Measurements from ENCODE around the gene MAP2K5. TPM values are rescaled to one million over a fixed set of nuclear protein-coding genes. Genes with fewer than 3 reads are reported as not detected.

MAP2K5 gene
- total and polyA plus RNA-seq, 9 of the 15 experiments (the other 6 are each of a cell fraction or from before 2014, with no cell fraction given), result 0.41 to 16.5 (median 7.5) TPM

GRCh38 chr15:67820992-67821783, 278.7 kb downstream of the MAP2K5 start:
- peak; percentile 88 for ATAC-seq
- Histone ChIP-seq H2AFZ (ENCODE audit: low read depth, low read length) (no peak overlapping the region), H3K9me3 (replicated peaks; ENCODE audit: control insufficient read depth, insufficient read depth, low read depth, low read length) (no peaks in the 10 kb centered on the region; the same call in none of the 2 replicates), H3K27me3 (ENCODE audit: control insufficient read depth in 2 of 2, insufficient read depth in 2 of 2, low read length in 2 of 2) (peaks cover 35 to 68% of the 10 kb centered on the region in 2 experiments; a peak in 4 of 5 replicates), H3K27ac (ENCODE audit: extremely low read depth, low read depth, low read length) (no peak overlapping the region), H3K4me2 (ENCODE audit: insufficient read depth, low read length) (no peak overlapping the region), H3K79me2 (ENCODE audit: control insufficient read depth, insufficient read depth, low read length) (no peaks in the 10 kb centered on the region), H4K20me1 (replicated peaks; ENCODE audit: control insufficient read depth, insufficient read depth, low read length) (peaks cover 8% of the 10 kb centered on the region), H3K9me1 (ENCODE audit: control insufficient read depth, insufficient read depth, low read length) (no peaks in the 10 kb centered on the region), H3K4me3 (no peak overlapping the region), H3K9ac (ENCODE audit: insufficient read depth in 1 of 2, low read depth in 2 of 2, low read length in 2 of 2) (no peak overlapping the region), H3K36me3 (ENCODE audit: control insufficient read depth, insufficient read depth, low read length) (no peaks in the 10 kb centered on the region), H3K4me1 (replicated peaks in 1 of 2; ENCODE audit: control insufficient read depth in 2 of 2, insufficient read depth in 2 of 2, low read length in 2 of 2) (peaks cover 0 to 45% of the 10 kb centered on the region in 2 experiments; a peak in 2 of 5 replicates)
- no TSS peak for BruUV-seq (replicated peaks)
- in situ Hi-C loops (cut with MboI), result no loop called here
- intact Hi-C loops (cut with micrococcal nuclease), result no loop called here
- DNase-seq (ENCODE audit: extremely low read depth in 1 of 4, low spot score in 3 of 4), result peak; percentile 58 to 78 (median 74)
- no peak for FAIRE-seq
- CTCF ChIA-PET (ENCODE audit: low intra/inter-chr PET ratio), result no interaction called here
- POLR2A ChIA-PET, result interaction anchor here (1.7 kb wide), 1 partner anchor 11 kb away, joined by 6 read pairs; no protein-coding TSS in a partner anchor
- WGBS (ENCODE audit: insufficient coverage, low coverage, missing lambda C conversion rate), result 7% methylated on average over 33 of the region's 39 CpGs
- TF ChIP-seq PRMT5 (CRISPR knock-in tag; IDR thresholded peaks at IDR 0.05) (peak; percentile 84; the same call in 1 of the 2 replicates), NR3C1 (CRISPR knock-in tag; IDR thresholded peaks at IDR 0.05) (0 out of 2 replicates have a peak, but pooled peaks have one; percentile 67), GABPB1 (CRISPR knock-in tag; IDR thresholded peaks at IDR 0.05) (0 out of 2 replicates have a peak, but pooled peaks have one; percentile 21), E2F1 (CRISPR knock-in tag; IDR thresholded peaks at IDR 0.05) (no peak), FOXP1 (CRISPR knock-in tag; IDR thresholded peaks at IDR 0.05) (peak; percentile 46; the same call in 1 of the 2 replicates), KAT7 (CRISPR knock-in tag; IDR thresholded peaks at IDR 0.05; ENCODE audit: borderline replicate concordance) (no peak), EHMT2 (IDR thresholded peaks at IDR 0.05) (peak; percentile 95), REST (IDR thresholded peaks at IDR 0.05; ENCODE audit: borderline replicate concordance) (peak; percentile 98), REST (CRISPR knock-in tag; IDR thresholded peaks at IDR 0.05; ENCODE audit: low read depth) (peak; percentile 95), ADNP (tag; IDR thresholded peaks at IDR 0.05) (no peak)
